Measurements from ENCODE around the gene KIF26B. TPM values are rescaled to one million over a fixed set of nuclear protein-coding genes. Genes with fewer than 3 reads are reported as not detected.

The KIF26B gene
- total and polyA plus RNA-seq, 2 of the 4 experiments (the other 2 are of a cell fraction): 0.53 to 0.54 TPM

GRCh38 chr1:245718123-245718522, 563.3 kb downstream of the KIF26B start:
- dilution Hi-C loops (cut with HindIII; ENCODE audit: low sequenced_read_pairs, unreplicated experiment): no loop called here
- no peak overlapping the region for H3K27ac ChIP-seq (ENCODE audit: insufficient read depth, low read length)
- H2BK15ac ChIP-seq (ENCODE audit: low read depth, low read length): no peak overlapping the region
- no peak overlapping the region for H3K4me3 ChIP-seq (ENCODE audit: insufficient read depth, low read depth, low read length)
- 100% methylated on average over 1 of the region's 3 CpGs; no CpG with 5 or more reads in 1 of the 2 experiments for WGBS, 2 experiments (ENCODE audit: extremely low coverage in 2 of 2, insufficient read length in 1 of 2)
- H2AK9ac ChIP-seq (replicated peaks; ENCODE audit: low read depth, low read length, poor library complexity): no peak overlapping the region
- no peak overlapping the region for H2BK20ac ChIP-seq (ENCODE audit: low read depth, low read length)
- DNase-seq (no peak), ATAC-seq (ENCODE audit: low read depth) (no peak)
- 0 out of 2 replicates have a peak, but pooled peaks cover 3% of the 10 kb centered on the region for H3K9me1 ChIP-seq (ENCODE audit: insufficient read depth, low read length)
- H3K36me3 ChIP-seq (ENCODE audit: control insufficient read depth, insufficient read depth, low read length): no peaks in the 10 kb centered on the region
- H3K18ac ChIP-seq (ENCODE audit: low read depth, low read length): no peak overlapping the region
- H4K20me1 ChIP-seq (ENCODE audit: insufficient read depth, low read length): no peaks in the 10 kb centered on the region
- H2BK5ac ChIP-seq (ENCODE audit: low read depth, low read length, poor library complexity, severe bottlenecking): no peak overlapping the region
- no peak overlapping the region for H2AFZ ChIP-seq (replicated peaks; ENCODE audit: low read length, poor library complexity)
- POLR2A ChIA-PET (ENCODE audit: unreplicated experiment): no interaction called here
- H4K91ac ChIP-seq (ENCODE audit: insufficient read depth, low read depth, low read length): no peak overlapping the region
- in situ Hi-C loops (cut with MboI; ENCODE audit: low sequenced_read_pairs): no loop called here
- H3K14ac ChIP-seq (replicated peaks; ENCODE audit: low read depth, low read length): no peak overlapping the region
- no peaks in the 10 kb centered on the region for H3K9me3 ChIP-seq (ENCODE audit: control insufficient read depth, insufficient read depth, low read length)
- H3K4me1 ChIP-seq (ENCODE audit: control insufficient read depth, insufficient read depth, low read length): peaks cover 8% of the 10 kb centered on the region
- H3K27me3 ChIP-seq (ENCODE audit: control insufficient read depth, insufficient read depth, low read length): no peaks in the 10 kb centered on the region; the same call in 1 of the 2 replicates
- TF ChIP-seq NFE2L2 (IDR thresholded peaks at IDR 0.05; ENCODE audit: low read depth, low read length): no peak
- no peak for TF ChIP-seq RFX5 (IDR thresholded peaks at IDR 0.05; ENCODE audit: low read depth, low read length)
- TF ChIP-seq CHD1 (IDR thresholded peaks at IDR 0.05; ENCODE audit: low read depth, low read length): no peak
- H4K8ac ChIP-seq (ENCODE audit: low read depth in 2 of 2, low read length in 2 of 2): no peak overlapping the region
- intact Hi-C loops (cut with micrococcal nuclease): no loop called here
- H3K4me2 ChIP-seq (ENCODE audit: low read depth, low read length): no peak overlapping the region
- no peak overlapping the region for H3K4ac ChIP-seq (ENCODE audit: low read depth, low read length)
- CTCF ChIA-PET: interaction anchor here (1.4 kb wide), 1 partner anchor 14 kb away, joined by 4 read pairs; no protein-coding TSS in a partner anchor
- H3K79me1 ChIP-seq (ENCODE audit: low read depth in 1 of 2, low read length in 2 of 2): no peaks in the 10 kb centered on the region
- no peak overlapping the region for H3K9ac ChIP-seq (ENCODE audit: low read depth, low read length)
- no peak overlapping the region for H3K56ac ChIP-seq (ENCODE audit: extremely low read depth, insufficient read depth, low read length)
- H2AK5ac ChIP-seq (ENCODE audit: low read depth, low read length): no peak overlapping the region
- no peak overlapping the region for H4K5ac ChIP-seq (ENCODE audit: low read depth, low read length)
- no TSS peak for BruUV-seq (replicated peaks)
- H2BK120ac ChIP-seq (ENCODE audit: low read depth, low read length): no peak overlapping the region
- H3K23ac ChIP-seq (ENCODE audit: low read depth, low read length): no peak overlapping the region

All from IMR-90 (cell line).